ENCODE data around the gene ENOX2.

The ENOX2 gene

GRCh38 chrX:130696542-130696941 lies 206.5 kb downstream of the ENOX2 start:
- no peak for DNase-seq (ENCODE audit: low read depth)

- DNase-seq (ENCODE audit: low read depth) = no peak
These were observed 207.1 kb downstream of the ENOX2 start for GRCh38 chrX:130695931-130696330.

- DNase-seq (ENCODE audit: low read depth) = no peak
These were observed 208.0 kb downstream of the ENOX2 start for GRCh38 chrX:130694983-130695382.

- no peak for DNase-seq (ENCODE audit: low read depth)
These were observed 211.4 kb downstream of the ENOX2 start for GRCh38 chrX:130691576-130691975.

- DNase-seq (ENCODE audit: low read depth) = no peak
These were observed 214.6 kb downstream of the ENOX2 start for GRCh38 chrX:130688360-130688759.

- DNase-seq (ENCODE audit: low read depth) = no peak
These were observed 220.0 kb downstream of the ENOX2 start for GRCh38 chrX:130682990-130683389.

GRCh38 chrX:130680164-130681035 lies 222.6 kb downstream of the ENOX2 start:
- DNase-seq (ENCODE audit: low read depth) = no peak

- no peak for DNase-seq (ENCODE audit: low read depth)
These were observed 226.1 kb downstream of the ENOX2 start for GRCh38 chrX:130676861-130677260.

GRCh38 chrX:130672214-130672613 lies 230.8 kb downstream of the ENOX2 start:
- DNase-seq (ENCODE audit: low read depth) = no peak

GRCh38 chrX:130669233-130669632 lies 233.8 kb downstream of the ENOX2 start:
- DNase-seq (ENCODE audit: low read depth) = no peak

GRCh38 chrX:130665263-130665662 lies 237.7 kb downstream of the ENOX2 start:
- no peak for DNase-seq (ENCODE audit: low read depth)

GRCh38 chrX:130658310-130658709 lies 244.7 kb downstream of the ENOX2 start:
- no peak for DNase-seq (ENCODE audit: low read depth)

GRCh38 chrX:130654409-130654950 lies 248.5 kb downstream of the ENOX2 start:
- no peak for DNase-seq (ENCODE audit: low read depth)

GRCh38 chrX:130652824-130653578 lies 250.0 kb downstream of the ENOX2 start:
- no peak for DNase-seq (ENCODE audit: low read depth)

GRCh38 chrX:130649738-130650137 lies 253.3 kb downstream of the ENOX2 start:
- DNase-seq (ENCODE audit: low read depth) = no peak

GRCh38 chrX:130647468-130647867 lies 255.5 kb downstream of the ENOX2 start:
- DNase-seq (ENCODE audit: low read depth) = no peak

GRCh38 chrX:130645955-130646583 lies 256.9 kb downstream of the ENOX2 start:
- no peak for DNase-seq (ENCODE audit: low read depth)

- DNase-seq (ENCODE audit: low read depth) = no peak
These were observed 265.4 kb downstream of the ENOX2 start for GRCh38 chrX:130637591-130637990.

- DNase-seq (ENCODE audit: low read depth) = no peak
These were observed 266.7 kb downstream of the ENOX2 start for GRCh38 chrX:130636277-130636676.

- no peak for DNase-seq (ENCODE audit: low read depth)
These were observed 272.0 kb downstream of the ENOX2 start for GRCh38 chrX:130631011-130631410.

GRCh38 chrX:130628516-130628915 lies 274.5 kb downstream of the ENOX2 start:
- no peak for DNase-seq (ENCODE audit: low read depth)

- no peak for DNase-seq (ENCODE audit: low read depth)
These were observed 276.5 kb downstream of the ENOX2 start for GRCh38 chrX:130626521-130626920.

- DNase-seq (ENCODE audit: low read depth) = no peak
These were observed 277.6 kb downstream of the ENOX2 start for GRCh38 chrX:130625386-130625785.

All from stimulated activated CD8-positive, alpha-beta memory T cell treated with anti-CD3 and anti-CD28 coated beads, Interleukin-12 subunit alpha, Interleukin-12 subunit beta, amount 100 ng/mL, for 4 hours (primary cell).